MM.1S (cell line): ENCODE data around the gene OAF.

Experiments used
- DNase-seq: peaks from one replicate; pipeline ENCODE4 v3.0.0-alpha.2; 2015
- H2AFZ ChIP-seq: fragments of 300-600 bp; sonication (generic); 2 replicates; pipeline ENCODE4 v1.6.0; 2016; ENCODE audit warnings: antibody characterized with exemption, low read length
- H3F3A ChIP-seq: fragments of 300-600 bp; sonication (generic); 2 replicates; pipeline ENCODE4 v1.6.1; 2016; ENCODE audit warnings: mild to moderate bottlenecking, antibody characterized with exemption, low read length, moderate library complexity, mixed read lengths; ENCODE audit not compliant: insufficient read depth
- H3K27ac ChIP-seq: fragments of 300-600 bp; sonication (generic); 2 replicates; pipeline ENCODE4 v1.5.1; 2016; ENCODE audit warnings: mild to moderate bottlenecking, low read length
- H3K27me3 ChIP-seq: fragments of 300-600 bp; sonication (generic); replicated peaks from 2 replicates; pipeline ENCODE4 v1.6.0; 2016; ENCODE audit warnings: low read length; ENCODE audit not compliant: insufficient read depth
- H3K36me3 ChIP-seq: fragments of 300-600 bp; sonication (generic); replicated peaks from 2 replicates; pipeline ENCODE4 v1.6.1; 2016; ENCODE audit warnings: mild to moderate bottlenecking, low read length, mixed read lengths; ENCODE audit not compliant: insufficient read depth
- H3K4me1 ChIP-seq: fragments of 300-600 bp; sonication (generic); 2 replicates; pipeline ENCODE4 v1.6.1; 2016; ENCODE audit warnings: low read length, mixed read lengths
- H3K4me2 ChIP-seq: fragments of 300-600 bp; sonication (generic); 2 replicates; pipeline ENCODE4 v1.6.0; 2016; ENCODE audit warnings: low read depth, low read length
- H3K4me3 ChIP-seq: fragments of 300-600 bp; sonication (generic); 2 replicates; pipeline ENCODE4 v1.5.1; 2016; ENCODE audit warnings: low read length, mixed read lengths
- H3K79me2 ChIP-seq: fragments of 300-600 bp; sonication (generic); 2 replicates; pipeline ENCODE4 v1.6.1; 2016; ENCODE audit warnings: mixed run types, low read length, mixed read lengths
- H3K9ac ChIP-seq: fragments of 300-600 bp; sonication (generic); 2 replicates; pipeline ENCODE4 v1.6.1; 2016; ENCODE audit warnings: low read length, mixed read lengths
- H3K9me2 ChIP-seq: fragments of 300-600 bp; sonication (generic); replicated peaks from 2 replicates; pipeline ENCODE4 v1.6.1; 2016; ENCODE audit warnings: mild to moderate bottlenecking, low read length, mixed read lengths; ENCODE audit not compliant: insufficient read depth
- H3K9me3 ChIP-seq: fragments of 300-600 bp; sonication (generic); replicated peaks from 2 replicates; pipeline ENCODE4 v1.6.1; 2016; ENCODE audit warnings: mild to moderate bottlenecking, low read length, mixed read lengths; ENCODE audit not compliant: insufficient read depth
- H4K20me1 ChIP-seq: fragments of 300-600 bp; sonication (generic); 2 replicates; pipeline ENCODE4 v1.6.1; 2016; ENCODE audit warnings: mild to moderate bottlenecking, low read length, moderate library complexity, mixed read lengths; ENCODE audit not compliant: insufficient read depth
- CTCF ChIP-seq: fragments of 300-600 bp; sonication (generic); IDR thresholded peaks from 2 replicates; pipeline ENCODE4 v1.5.1; 2016; ENCODE audit warnings: antibody characterized with exemption, low read length, mixed read lengths
- EZH2 ChIP-seq: fragments of 300-600 bp; sonication (generic); optimal IDR thresholded peaks from 2 replicates; pipeline ENCODE3; 2017; ENCODE audit warnings: low read depth, mild to moderate bottlenecking, antibody characterized with exemption, low read length, mixed read lengths
- EZH2phosphoT487 ChIP-seq: fragments of 300-600 bp; sonication (generic); IDR thresholded peaks from 2 replicates; pipeline ENCODE4 v1.6.1; 2018; ENCODE audit warnings: antibody characterized with exemption, low read length

Gene OAF

GRCh38 chr11:120216426-120217102, 5.7 kb downstream of the OAF start:
- Histone ChIP-seq H3F3A (no peaks in the 10 kb centered on the region), H3K27me3 (no peaks in the 10 kb centered on the region), H3K9ac (no peak overlapping the region), H2AFZ (no peak overlapping the region), H4K20me1 (no peaks in the 10 kb centered on the region), H3K79me2 (peaks cover 6% of the 10 kb centered on the region; the same call in 1 of the 2 replicates), H3K4me2 (no peak overlapping the region), H3K27ac (no peak overlapping the region), H3K4me3 (no peak overlapping the region), H3K36me3 (no peaks in the 10 kb centered on the region), H3K9me3 (no peaks in the 10 kb centered on the region), H3K9me2 (no peaks in the 10 kb centered on the region), H3K4me1 (peaks cover 7% of the 10 kb centered on the region)
- no peak for DNase-seq
- no peak for TF ChIP-seq CTCF
- no peak for TF ChIP-seq EZH2phosphoT487
- no peak for TF ChIP-seq EZH2

- Histone ChIP-seq H4K20me1 (no peaks in the 10 kb centered on the region), H3K9me3 (no peaks in the 10 kb centered on the region), H3K4me2 (no peak overlapping the region), H3K79me2 (no peaks in the 10 kb centered on the region), H3K9me2 (no peaks in the 10 kb centered on the region), H3F3A (no peaks in the 10 kb centered on the region), H3K36me3 (no peaks in the 10 kb centered on the region), H3K4me1 (peaks cover 10% of the 10 kb centered on the region), H3K27me3 (no peaks in the 10 kb centered on the region), H2AFZ (no peak overlapping the region), H3K27ac (no peak overlapping the region), H3K9ac (no peak overlapping the region), H3K4me3 (no peak overlapping the region)
- no peak for DNase-seq
- no peak for TF ChIP-seq CTCF
- no peak for TF ChIP-seq EZH2
- no peak for TF ChIP-seq EZH2phosphoT487
Observed at GRCh38 chr11:120217526-120217925, 6.7 kb downstream of the OAF start.

- H3K9me3 ChIP-seq = no peaks in the 10 kb centered on the region
- no peaks in the 10 kb centered on the region for H3F3A ChIP-seq
- no peak overlapping the region for H2AFZ ChIP-seq
- no peak overlapping the region for H3K9ac ChIP-seq
- H3K4me1 ChIP-seq = peaks cover 10% of the 10 kb centered on the region
- H3K36me3 ChIP-seq = no peaks in the 10 kb centered on the region
- H3K4me3 ChIP-seq = no peak overlapping the region
- TF ChIP-seq EZH2phosphoT487 (no peak), CTCF (no peak), EZH2 (no peak)
- DNase-seq = no peak
- no peak overlapping the region for H3K27ac ChIP-seq
- H3K9me2 ChIP-seq = no peaks in the 10 kb centered on the region
- H3K27me3 ChIP-seq = no peaks in the 10 kb centered on the region
- no peaks in the 10 kb centered on the region for H4K20me1 ChIP-seq
- H3K79me2 ChIP-seq = no peaks in the 10 kb centered on the region
- no peak overlapping the region for H3K4me2 ChIP-seq
Observed at GRCh38 chr11:120217941-120218694, 7.3 kb downstream of the OAF start.
